BE2C (cell line): Measurements from ENCODE around the gene CFAP44.

Experiments
- DNase-seq: peaks from one replicate; pipeline ENCODE4 v3.0.0-alpha.2; 2020
- H3K27me3 ChIP-seq: fragments of 250-450 bp; sonication (Bioruptor Pico); 2 replicates; pipeline ENCODE4 v1.5.1; 2020; ENCODE audit warnings: mild to moderate bottlenecking
- H3K36me3 ChIP-seq: fragments of 250-450 bp; sonication (Bioruptor Pico); 2 replicates; pipeline ENCODE4 v1.5.1; 2020; ENCODE audit warnings: mild to moderate bottlenecking
- H3K4me1 ChIP-seq: fragments of 250-450 bp; sonication (Bioruptor Pico); 2 replicates; pipeline ENCODE4 v1.5.1; 2020
- H3K4me3 ChIP-seq: 2 replicates; pipeline ENCODE4 v1.5.1; 2011; ENCODE audit warnings: low read depth, low read length
- H3K9me3 ChIP-seq: fragments of 250-450 bp; sonication (Bioruptor Pico); 2 replicates; pipeline ENCODE4 v1.5.1; 2020
- CTCF ChIP-seq: IDR thresholded peaks from 2 replicates; pipeline ENCODE4 v1.5.1; 2012; ENCODE audit warnings: mild to moderate bottlenecking, low read depth, low read length

Gene CFAP44

GRCh38 chr3:113454630-113455029 lies 13.3 kb upstream of the CFAP44 start:
- Histone ChIP-seq H3K36me3 (no peaks in the 10 kb centered on the region; the same call in 1 of the 2 replicates), H3K4me1 (no peaks in the 10 kb centered on the region), H3K4me3 (no peak overlapping the region), H3K27me3 (no peaks in the 10 kb centered on the region), H3K9me3 (no peaks in the 10 kb centered on the region; the same call in 1 of the 2 replicates)
- no peak for DNase-seq
- no peak for TF ChIP-seq CTCF

GRCh38 chr3:113454057-113454456 lies 12.8 kb upstream of the CFAP44 start:
- no peak for TF ChIP-seq CTCF
- H3K4me3 ChIP-seq, result no peak overlapping the region
- H3K4me1 ChIP-seq, result no peaks in the 10 kb centered on the region
- H3K9me3 ChIP-seq, result no peaks in the 10 kb centered on the region; the same call in 1 of the 2 replicates
- H3K27me3 ChIP-seq, result no peaks in the 10 kb centered on the region
- no peaks in the 10 kb centered on the region; the same call in 1 of the 2 replicates for H3K36me3 ChIP-seq
- no peak for DNase-seq

GRCh38 chr3:113450911-113451310 lies 9.6 kb upstream of the CFAP44 start:
- TF ChIP-seq CTCF, result no peak
- no peak for DNase-seq
- H3K9me3 ChIP-seq, result no peaks in the 10 kb centered on the region
- H3K4me1 ChIP-seq, result no peaks in the 10 kb centered on the region
- H3K36me3 ChIP-seq, result no peaks in the 10 kb centered on the region; the same call in 1 of the 2 replicates
- no peak overlapping the region for H3K4me3 ChIP-seq
- no peaks in the 10 kb centered on the region for H3K27me3 ChIP-seq

- no peaks in the 10 kb centered on the region for H3K9me3 ChIP-seq
- TF ChIP-seq CTCF, result no peak
- DNase-seq, result peak; percentile 23
- H3K27me3 ChIP-seq, result no peaks in the 10 kb centered on the region
- H3K4me3 ChIP-seq, result no peak overlapping the region
- no peaks in the 10 kb centered on the region for H3K36me3 ChIP-seq
- H3K4me1 ChIP-seq, result no peaks in the 10 kb centered on the region
Observed at GRCh38 chr3:113439606-113440005, 1.7 kb downstream of the CFAP44 start.

- H3K4me3 ChIP-seq, result no peak overlapping the region
- no peak for DNase-seq
- H3K27me3 ChIP-seq, result no peaks in the 10 kb centered on the region
- no peak for TF ChIP-seq CTCF
- no peaks in the 10 kb centered on the region for H3K4me1 ChIP-seq
- no peaks in the 10 kb centered on the region for H3K9me3 ChIP-seq
- no peaks in the 10 kb centered on the region for H3K36me3 ChIP-seq
Observed at GRCh38 chr3:113438224-113438623, 3.1 kb downstream of the CFAP44 start.

- no peak for DNase-seq
- no peak for TF ChIP-seq CTCF
Observed at GRCh38 chr3:113437411-113437810, 3.9 kb downstream of the CFAP44 start.

More at GRCh38 chr3:113437411-113437810, 3.9 kb downstream of the CFAP44 start:
- Histone ChIP-seq H3K27me3 (no peaks in the 10 kb centered on the region), H3K36me3 (no peaks in the 10 kb centered on the region), H3K9me3 (no peaks in the 10 kb centered on the region), H3K4me1 (no peaks in the 10 kb centered on the region), H3K4me3 (no peak overlapping the region)
